HEK293T (cell line): Measurements from ENCODE around the gene COLQ.

Experiments used
- BHLHE40 ChIP-seq: fragments of 450-650 bp; IDR thresholded peaks from 2 replicates; pipeline ENCODE4 v1.6.1; 2016; ENCODE audit warnings: mild to moderate bottlenecking, moderate library complexity, borderline replicate concordance
- FOXM1 ChIP-seq: fragments of 450-650 bp; IDR thresholded peaks from 2 replicates; pipeline ENCODE4 v1.6.1; 2017; ENCODE audit warnings: mild to moderate bottlenecking, borderline replicate concordance
- PKNOX1 ChIP-seq: fragments of 450-650 bp; IDR thresholded peaks from 2 replicates; pipeline ENCODE4 v1.6.1; 2016
- SUZ12 ChIP-seq: fragments of 450-650 bp; IDR thresholded peaks from 2 replicates; pipeline ENCODE4 v1.6.1; 2016; ENCODE audit warnings: mild to moderate bottlenecking
- ZNF384 ChIP-seq: fragments of 450-650 bp; IDR thresholded peaks from 2 replicates; pipeline ENCODE4 v1.6.1; 2016

- TF ChIP-seq ZNF384: no peak
- no peak for TF ChIP-seq FOXM1
- no peak for TF ChIP-seq BHLHE40
- TF ChIP-seq SUZ12: no peak
- no peak for TF ChIP-seq PKNOX1
These were observed 51.2 kb downstream of the COLQ start for GRCh38 chr3:15470261-15470660.
